GM18951 (cell line): ENCODE measurements around the gene SPAG9.
"Not testable (repeated sequence)": the region's sequence is repeated elsewhere in the genome, so short reads cannot be mapped to it uniquely, and the experiment has no call there.

Experiments used
- POLR2A ChIP-seq: IDR thresholded peaks from 4 replicates; pipeline ENCODE4 v1.6.1; 2011; ENCODE audit warnings: mild to moderate bottlenecking; ENCODE audit not compliant: insufficient read length, insufficient read depth; ENCODE audit errors: extremely low read depth
- in situ Hi-C: fragments of 300-500 bp; cut with MboI; formaldehyde crosslinking; loops from one replicate; pipeline ENCODE4 v1.12.0; 2022; ENCODE audit warnings: low sequenced_read_pairs, mixed read lengths, inconsistent platforms; ENCODE audit not compliant: unreplicated experiment

The SPAG9 gene

GRCh38 chr17:51088287-51088686, 32.4 kb downstream of the SPAG9 start:
- no peak for TF ChIP-seq POLR2A
- in situ Hi-C loops: no loop called here

- TF ChIP-seq POLR2A: no peak
- in situ Hi-C loops: no loop called here
Observed at GRCh38 chr17:51087072-51087757, 33.5 kb downstream of the SPAG9 start.

GRCh38 chr17:51085150-51085805, 35.4 kb downstream of the SPAG9 start:
- in situ Hi-C loops: no loop called here
- TF ChIP-seq POLR2A: no peak

GRCh38 chr17:51083981-51084380, 36.7 kb downstream of the SPAG9 start:
- no peak for TF ChIP-seq POLR2A
- in situ Hi-C loops: no loop called here

- in situ Hi-C loops: not testable (repeated sequence)
Observed at GRCh38 chr17:51083364-51083763, 37.3 kb downstream of the SPAG9 start.

GRCh38 chr17:51079049-51079448, 41.6 kb downstream of the SPAG9 start:
- in situ Hi-C loops: no loop called here
- no peak for TF ChIP-seq POLR2A

GRCh38 chr17:51078009-51078592, 42.6 kb downstream of the SPAG9 start:
- no peak for TF ChIP-seq POLR2A
- in situ Hi-C loops: no loop called here

- in situ Hi-C loops: no loop called here
- no peak for TF ChIP-seq POLR2A
Observed at GRCh38 chr17:51076821-51077220, 43.8 kb downstream of the SPAG9 start.

- in situ Hi-C loops: no loop called here
- no peak for TF ChIP-seq POLR2A
Observed at GRCh38 chr17:51071556-51071955, 49.1 kb downstream of the SPAG9 start.

GRCh38 chr17:51065466-51065865, 55.2 kb downstream of the SPAG9 start:
- no peak for TF ChIP-seq POLR2A
- in situ Hi-C loops: no loop called here

GRCh38 chr17:51064061-51064735, 56.5 kb downstream of the SPAG9 start:
- in situ Hi-C loops: loop anchor here (5.0 kb wide), 1 partner anchor 57 kb away; no protein-coding TSS in a partner anchor
- no peak for TF ChIP-seq POLR2A

GRCh38 chr17:51060396-51060795, 60.3 kb downstream of the SPAG9 start:
- in situ Hi-C loops: loop anchor here (5.0 kb wide), 1 partner anchor 53 kb away; no protein-coding TSS in a partner anchor

GRCh38 chr17:51059781-51060180, 60.9 kb downstream of the SPAG9 start:
- no peak for TF ChIP-seq POLR2A
- in situ Hi-C loops: loop anchor here (5.0 kb wide), 1 partner anchor 52 kb away; no protein-coding TSS in a partner anchor

More at GRCh38 chr17:51060396-51060795, 60.3 kb downstream of the SPAG9 start:
- TF ChIP-seq POLR2A: no peak
